Measurements from ENCODE around the gene TBC1D7.

The TBC1D7 gene

DNA sequence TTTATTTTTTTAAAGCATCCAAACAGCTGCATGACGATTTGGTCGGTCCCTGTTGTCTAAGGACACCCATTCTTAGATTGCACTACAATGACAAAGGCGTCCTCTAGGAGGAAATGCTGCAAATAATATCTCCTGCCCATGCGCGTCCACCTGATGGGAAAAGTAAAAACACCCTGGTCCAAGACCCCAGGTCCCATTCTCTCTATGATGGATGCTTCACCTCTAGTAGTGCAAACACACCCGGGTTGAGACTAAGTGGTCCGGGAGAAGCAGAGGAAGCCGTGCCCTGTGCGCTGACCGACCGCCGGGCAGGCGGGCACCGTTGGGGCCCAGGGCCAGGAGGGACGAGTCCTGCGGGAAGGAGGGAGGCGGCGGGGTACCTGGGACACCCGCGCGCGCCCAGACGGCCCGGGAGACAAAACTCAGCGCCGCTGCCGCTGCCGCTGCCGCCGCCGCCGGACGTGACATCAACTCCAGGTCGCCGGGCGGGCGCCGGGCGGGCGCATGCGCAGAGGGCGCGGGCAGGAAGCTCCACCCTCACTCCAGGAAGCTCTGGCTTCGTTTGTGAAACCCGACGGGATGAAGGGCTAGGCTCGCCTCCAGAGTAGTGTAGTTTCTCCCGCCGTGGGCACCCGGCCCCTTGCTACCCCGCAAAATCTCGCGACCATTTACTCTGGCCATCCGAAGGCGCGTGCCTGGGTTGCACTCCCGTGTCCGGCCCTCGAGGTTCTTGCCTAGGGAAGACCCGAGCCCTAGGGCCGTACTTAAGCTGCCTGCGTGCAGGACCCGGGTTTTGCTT is at the start of gene TBC1D7:
Gene TBC1D7, minus strand, starts transcription at position 462 of the 799 bp plus-strand sequence. CDS start 1,639 bp downstream, outside the sequence.
- DNase-seq, result peak; percentile 95

GRCh38 chr6:13377054-13377758 is 48.9 kb upstream of the TBC1D7 start:
- DNase-seq, result peak; percentile 6

- DNase-seq, result peak; percentile 23
Observed at GRCh38 chr6:13375360-13375878, 47.1 kb upstream of the TBC1D7 start.

DNA sequence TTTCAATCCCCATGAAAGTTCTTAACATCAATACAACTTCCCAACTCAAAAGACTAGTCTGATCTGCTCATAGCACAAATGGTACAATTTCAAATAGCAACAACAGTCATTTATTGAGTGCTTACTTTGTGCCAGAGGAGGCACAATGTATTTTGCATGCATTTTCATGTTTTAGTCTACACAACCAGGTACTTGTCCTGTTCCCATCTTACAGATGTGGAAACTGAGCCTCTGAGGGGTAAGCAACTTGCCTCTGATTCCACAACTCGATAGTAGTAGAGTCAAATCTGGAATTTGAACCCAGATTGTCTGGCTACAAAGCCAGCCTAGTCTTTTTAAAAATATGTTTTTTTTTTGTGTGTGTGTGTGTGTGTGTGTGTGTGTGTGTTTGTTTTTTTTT is 45.6 kb upstream of the TBC1D7 start:
- peak; percentile 4 for DNase-seq

DNA sequence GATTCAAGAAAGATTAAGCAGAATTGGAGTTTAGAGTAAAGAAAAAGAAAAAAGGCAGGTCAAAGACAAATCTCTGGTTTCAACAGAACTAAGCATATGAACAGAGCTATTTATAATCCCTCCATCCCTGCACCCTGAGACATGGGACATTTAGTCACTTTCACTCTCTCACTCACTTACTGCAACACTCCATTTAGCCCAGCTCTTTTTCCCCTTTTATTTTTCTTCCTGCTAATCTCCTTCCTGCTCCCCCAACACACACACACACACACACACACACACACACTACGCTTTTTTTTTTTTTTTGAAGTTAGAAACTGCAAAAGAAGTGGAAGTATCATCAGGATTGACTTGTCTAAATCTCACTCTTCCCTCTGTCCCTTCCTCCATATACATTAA is 45.1 kb upstream of the TBC1D7 start:
- no peak for DNase-seq

GRCh38 chr6:13372688-13373487 is 44.6 kb upstream of the TBC1D7 start:
- peak; percentile 21 for DNase-seq

GRCh38 chr6:13372076-13372475 is 43.7 kb upstream of the TBC1D7 start:
- DNase-seq, result peak; percentile 37

- DNase-seq, result peak; percentile 42
Observed at GRCh38 chr6:13371421-13372072, 43.2 kb upstream of the TBC1D7 start.

DNA sequence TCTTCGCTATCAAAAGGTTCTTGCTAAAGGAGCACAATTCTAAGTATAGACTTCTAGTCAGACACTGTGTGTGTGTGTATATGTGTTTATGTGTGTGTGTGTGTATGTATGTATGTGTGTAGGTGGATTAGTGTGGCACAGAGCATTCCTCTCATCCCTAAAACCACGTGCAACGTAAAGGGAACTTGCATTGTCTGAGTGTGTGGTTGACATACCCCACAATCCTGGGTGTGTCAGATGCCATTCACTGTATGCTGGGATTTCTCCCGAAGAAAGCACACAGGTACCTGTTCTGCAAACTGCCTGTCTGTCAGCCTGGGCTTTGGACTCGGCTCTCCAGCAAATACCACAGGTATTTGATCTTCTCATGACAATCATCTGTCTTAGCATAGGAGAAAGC is 42.3 kb upstream of the TBC1D7 start:
- no peak for DNase-seq

DNA sequence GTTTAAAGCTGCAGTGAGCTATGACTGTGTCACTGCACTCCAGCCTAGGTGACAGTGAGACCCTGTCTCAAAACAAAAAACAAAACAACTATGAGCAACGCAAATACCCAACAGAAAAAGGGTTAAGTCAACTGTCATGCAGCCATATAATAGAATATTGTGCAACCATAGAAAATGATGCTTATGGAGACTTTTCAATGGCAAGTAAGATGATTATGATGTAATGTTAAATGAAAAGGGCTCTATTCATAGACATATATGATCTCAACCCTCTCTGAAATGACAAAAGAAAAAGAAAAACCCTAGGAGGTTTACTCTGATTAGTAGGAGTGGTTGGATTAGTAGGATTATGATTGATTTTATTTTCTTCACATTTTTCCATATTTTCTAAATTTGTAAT is 41.3 kb upstream of the TBC1D7 start:
- no peak for DNase-seq

DNA sequence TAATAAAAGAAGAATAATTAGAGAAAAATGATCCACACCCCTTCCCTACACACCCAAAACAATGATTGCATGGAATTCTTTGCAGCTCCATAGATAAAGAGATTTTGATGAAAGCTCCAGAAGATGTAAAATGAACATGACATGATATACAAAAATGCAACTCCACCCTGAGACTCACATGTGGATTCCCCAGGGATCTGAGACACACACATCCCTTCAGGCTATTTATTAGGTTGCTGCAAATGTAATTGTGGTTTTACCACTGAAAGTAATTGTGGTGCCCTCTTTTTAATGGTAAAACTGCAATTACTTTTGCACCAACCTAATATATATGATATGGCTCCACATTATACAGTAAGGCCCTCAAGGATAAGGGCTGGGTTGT is 40.4 kb upstream of the TBC1D7 start:
- no peak for DNase-seq

- no peak for DNase-seq
Observed at GRCh38 chr6:13368079-13368730, 39.9 kb upstream of the TBC1D7 start.

DNA sequence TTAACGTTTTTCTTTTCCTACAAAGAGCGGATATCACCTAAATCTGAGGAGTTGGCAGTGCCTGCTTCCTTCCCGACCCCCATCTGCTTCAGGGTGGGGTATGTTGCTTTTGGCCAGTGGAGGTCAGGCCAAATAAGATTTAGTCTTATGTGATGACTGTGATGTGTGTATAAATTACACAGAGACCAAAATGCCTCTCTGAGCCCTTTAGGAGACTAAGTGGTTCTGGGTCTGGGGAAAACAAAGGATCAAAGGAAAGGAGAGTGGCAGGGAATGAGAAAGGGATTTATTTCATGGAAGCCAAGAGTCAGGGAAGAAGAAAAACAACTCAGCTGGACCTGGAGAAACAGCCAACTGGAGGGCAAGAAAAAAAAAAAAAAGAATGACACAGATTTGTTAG is 39.1 kb upstream of the TBC1D7 start:
- DNase-seq, result no peak

- DNase-seq, result no peak
Observed at GRCh38 chr6:13365320-13365719, 37.0 kb upstream of the TBC1D7 start.

DNA sequence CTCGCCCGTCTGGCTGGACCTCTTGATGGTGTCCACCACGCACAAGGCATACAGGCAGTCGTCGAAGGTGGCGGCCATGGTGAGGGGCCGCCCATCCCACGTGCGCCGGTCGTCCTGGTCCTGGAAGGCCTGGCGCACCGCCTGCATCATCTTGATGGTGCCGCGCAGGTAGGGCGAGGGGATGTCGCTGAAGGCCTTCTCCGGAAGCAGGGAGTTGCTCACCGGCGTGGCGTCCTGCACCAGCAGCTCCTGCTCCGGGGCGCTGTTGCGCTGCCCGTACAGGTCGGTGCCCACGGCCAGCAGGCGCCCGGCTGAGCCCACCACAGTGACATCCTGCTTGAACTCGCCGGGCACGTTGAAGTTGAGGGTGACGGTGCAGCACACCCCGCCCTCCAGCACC is 36.5 kb upstream of the TBC1D7 start:
- DNase-seq, result no peak

- no peak for DNase-seq
Observed at GRCh38 chr6:13362412-13362811, 34.1 kb upstream of the TBC1D7 start.

GRCh38 chr6:13360671-13361540 is 32.6 kb upstream of the TBC1D7 start:
- no peak for DNase-seq

- DNase-seq, result no peak
Observed at GRCh38 chr6:13359287-13359686, 30.9 kb upstream of the TBC1D7 start.

DNA sequence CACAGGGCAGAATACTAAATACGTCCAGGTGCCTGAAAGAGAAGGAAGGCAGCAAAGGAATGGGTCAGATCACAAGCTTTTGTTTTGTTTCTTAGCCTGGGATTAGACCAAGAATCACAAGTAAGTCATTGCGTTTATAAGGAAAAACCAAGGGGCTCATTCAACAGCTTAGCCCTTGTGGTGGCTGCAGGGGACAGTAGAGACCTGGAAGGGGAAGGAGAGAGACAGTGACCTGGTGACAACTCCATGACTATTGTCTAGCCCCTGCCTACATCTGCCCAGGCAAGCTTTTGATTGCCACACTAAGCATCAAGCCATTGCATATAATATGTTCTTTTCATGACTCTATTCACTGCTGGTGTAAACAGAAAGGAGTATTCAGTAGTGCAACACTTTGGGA is 30.2 kb upstream of the TBC1D7 start:
- DNase-seq, result no peak

DNA sequence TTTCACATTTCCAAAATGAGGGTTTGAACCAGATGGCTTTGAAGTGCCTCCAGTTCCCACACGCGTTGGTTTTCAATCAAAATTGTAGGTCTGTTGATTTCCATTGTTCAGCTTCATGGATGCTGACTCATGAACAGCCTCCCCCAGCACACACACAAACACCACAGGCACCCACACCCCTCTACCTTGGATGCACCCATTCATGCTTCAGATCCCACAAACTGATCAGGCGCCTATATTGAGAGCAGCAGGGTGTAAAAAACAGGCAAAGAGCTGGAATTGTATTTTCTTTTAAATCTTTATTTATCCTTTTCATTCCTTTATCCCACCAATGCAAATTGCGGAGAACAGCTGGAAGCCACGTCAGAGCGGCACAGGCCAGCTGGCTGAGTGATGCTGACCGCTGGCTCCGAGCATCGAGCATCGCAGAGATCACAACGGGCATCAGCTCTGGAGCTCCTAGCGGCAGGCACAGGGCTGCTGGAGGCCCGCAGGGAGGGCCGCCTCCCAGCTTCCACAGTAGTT is 29.3 kb upstream of the TBC1D7 start:
- DNase-seq, result peak; percentile 63

Measured in right forelimb (tissue), 1 donor.